Endometrium (tissue), 2 donors: ENCODE measurements around the gene SMO.
"Not testable (repeated sequence)": the region's sequence is repeated elsewhere in the genome, so short reads cannot be mapped to it uniquely, and the experiment has no call there.

Experiments
- FAIRE-seq: peaks from 2 replicates; lab custom pipeline; 2012; peaks lifted over from hg19 to GRCh38; lab: Jason Lieb, UNC
- donor health status: control.
- donor health status: control.

Gene SMO

DNA sequence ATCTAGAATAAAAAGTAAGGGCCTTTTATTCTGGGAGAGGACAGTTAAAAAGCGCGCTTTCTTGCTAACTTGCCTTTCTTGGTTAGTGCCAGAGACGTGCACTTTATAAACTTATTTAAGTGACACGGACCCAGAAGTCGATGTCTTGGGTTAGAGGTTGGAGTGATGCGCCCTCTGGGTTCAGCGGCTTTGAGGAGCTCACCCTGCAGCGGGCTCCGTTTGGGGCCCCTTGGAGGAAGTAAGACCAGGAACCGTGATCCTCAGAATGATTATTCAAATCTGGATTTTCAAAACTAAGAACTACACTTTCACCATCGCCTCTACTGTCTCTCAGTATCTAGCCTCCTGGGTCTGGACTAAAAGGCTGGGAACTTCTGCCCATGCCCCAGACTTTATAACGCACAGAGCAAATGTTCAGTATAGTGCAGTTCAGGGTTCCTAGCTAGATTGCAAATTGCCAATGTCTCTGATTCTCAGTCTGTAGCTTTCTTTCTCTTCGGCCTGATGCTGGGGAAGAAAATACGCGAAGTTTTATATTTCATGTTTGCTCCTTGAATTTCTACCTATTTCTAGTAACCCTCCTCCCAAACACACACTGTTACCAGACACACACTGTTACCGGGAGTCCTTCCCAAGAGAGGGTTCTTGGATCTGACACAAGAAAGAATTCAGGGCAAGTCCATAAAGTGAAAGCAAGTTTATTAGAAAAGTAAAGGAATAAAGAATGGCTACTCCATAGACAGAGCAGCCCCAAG is 18.6 kb upstream of the SMO start:
- FAIRE-seq: no peak

DNA sequence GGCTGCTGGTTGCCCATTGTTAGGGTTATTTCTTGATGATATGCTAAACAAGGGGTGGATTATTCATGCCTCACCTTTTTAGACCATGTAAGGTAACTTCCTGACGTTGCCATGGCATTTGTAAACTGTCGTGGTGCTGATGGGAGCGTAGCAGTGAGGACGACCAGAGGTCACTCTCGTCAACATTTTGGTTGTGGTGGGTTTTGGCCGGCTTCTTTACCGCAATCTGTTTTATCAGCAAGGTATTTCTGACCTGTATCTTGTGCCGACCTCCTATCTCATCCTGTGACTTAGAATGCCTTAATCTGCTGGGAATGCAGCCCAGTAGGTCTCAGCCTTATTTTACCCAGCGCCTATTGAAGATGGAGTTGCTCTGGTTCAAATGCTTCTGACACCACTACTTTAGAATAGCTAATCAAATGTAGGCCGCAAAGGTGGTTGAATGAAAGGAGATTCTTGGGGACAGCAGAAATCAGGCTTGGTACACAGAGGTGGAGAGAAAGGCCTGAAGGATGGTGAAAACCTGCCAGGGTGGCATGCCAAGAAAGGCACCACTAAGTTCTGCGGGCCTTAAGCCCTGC is 17.9 kb upstream of the SMO start:
- FAIRE-seq: no peak

DNA sequence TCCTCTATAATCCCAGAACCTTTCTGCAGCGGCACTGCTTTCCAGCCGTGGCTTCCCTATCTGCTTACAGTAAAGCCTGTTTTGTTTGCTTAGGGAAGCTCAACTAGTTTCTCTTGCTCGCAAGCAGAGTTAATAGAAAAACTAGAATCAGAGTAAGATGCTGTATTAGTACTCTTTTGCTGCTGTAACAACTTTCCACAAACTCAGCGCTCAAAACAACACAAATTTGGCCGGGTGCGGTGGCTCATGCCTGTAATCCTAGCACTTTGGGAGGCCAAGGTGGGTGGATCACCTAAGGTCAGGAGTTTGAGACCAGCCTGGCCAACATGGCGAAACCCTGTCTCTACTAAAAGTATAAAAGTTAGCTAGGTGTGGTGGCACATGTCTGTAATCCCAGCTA is 14.6 kb upstream of the SMO start:
- FAIRE-seq: not testable (repeated sequence)

DNA sequence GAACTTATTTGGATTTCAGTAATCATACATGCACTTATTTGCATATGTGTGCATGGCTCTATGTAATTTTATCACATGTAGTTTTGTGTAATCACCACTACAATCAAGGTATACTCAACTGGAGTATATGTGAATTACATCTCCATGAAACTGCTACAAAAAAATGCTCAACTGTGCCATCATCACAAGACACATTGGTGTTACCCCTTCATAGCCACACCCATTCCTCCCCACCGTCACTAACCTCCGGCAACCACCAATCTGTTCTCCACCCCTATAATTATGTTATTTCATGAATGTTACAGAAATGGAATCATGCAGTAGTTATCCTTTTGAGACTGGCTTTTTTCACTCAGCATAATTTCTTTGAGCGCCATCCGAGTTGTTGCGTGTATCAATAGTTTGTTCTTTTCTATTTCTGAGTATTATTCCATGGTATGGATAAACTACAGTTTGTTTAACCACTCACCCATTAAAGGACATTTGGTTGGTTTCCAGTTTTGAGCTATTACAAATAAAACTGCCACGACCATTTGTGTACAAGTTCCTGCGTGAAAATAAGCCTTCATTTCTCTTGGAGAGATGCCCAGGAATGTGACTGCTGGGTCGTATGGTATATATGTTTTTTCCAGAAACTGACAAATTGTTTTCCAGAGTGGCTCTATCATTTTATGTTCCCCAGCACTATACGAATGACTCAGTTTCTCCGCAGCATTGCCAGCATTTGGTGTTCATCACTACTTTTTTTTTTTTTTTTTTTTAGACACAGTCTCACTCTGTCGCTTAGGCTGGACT is 11.3 kb upstream of the SMO start:
- FAIRE-seq: no peak

DNA sequence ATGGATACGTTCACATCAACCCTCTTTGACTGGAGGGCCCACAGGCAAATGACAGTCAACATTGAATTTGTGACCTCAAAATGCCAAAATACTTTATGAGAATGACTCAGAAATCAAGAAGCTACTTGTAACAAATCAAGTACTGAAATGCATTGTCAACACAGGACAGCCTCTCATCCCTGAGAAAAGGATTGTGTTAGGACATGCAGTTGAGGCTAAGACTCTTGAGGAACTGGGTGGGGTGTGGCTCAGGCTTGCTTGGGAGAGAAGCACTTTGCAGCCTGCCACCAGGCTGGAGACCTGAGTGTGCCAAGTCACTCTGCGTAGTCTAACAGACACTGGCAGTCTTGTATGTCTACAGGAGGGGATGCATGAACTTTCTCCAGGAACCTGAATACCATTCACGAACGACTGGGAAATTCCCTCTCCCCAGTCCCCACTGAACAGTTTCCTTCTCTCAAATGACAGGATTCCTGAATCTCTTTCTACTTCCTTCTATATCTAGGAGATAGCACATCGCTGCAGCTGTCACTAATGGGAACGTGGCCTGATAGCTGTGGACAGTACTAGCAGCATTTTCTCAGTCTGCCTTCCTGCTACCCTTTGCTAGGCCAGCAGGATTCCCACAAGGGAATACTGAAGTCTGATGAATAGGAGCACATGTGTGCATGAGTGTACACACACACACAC is 3.3 kb upstream of the SMO start:
- FAIRE-seq: no peak

DNA sequence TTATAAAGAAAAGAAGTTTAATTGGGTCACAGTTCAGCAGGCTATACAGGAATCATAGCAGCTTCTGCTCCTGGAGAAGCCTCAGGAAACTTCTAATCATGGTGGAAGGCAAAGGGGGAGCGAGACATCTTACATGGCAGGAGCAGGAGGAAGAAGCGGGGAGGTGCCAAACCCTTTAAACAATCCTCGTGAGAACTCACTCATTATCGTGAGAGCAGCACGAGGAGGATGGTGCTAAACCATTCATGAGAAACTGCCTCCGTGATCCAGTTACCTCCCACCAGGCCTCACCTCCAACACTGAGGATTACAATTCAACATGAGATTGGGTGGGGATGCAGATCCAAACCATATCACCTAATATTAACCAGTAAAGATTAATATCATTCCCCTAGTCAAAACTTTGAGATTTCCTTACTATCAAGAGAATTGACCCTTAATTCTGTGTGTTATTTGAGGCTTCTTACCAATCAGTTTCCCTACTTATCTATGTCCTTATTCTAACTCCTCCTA is 1.6 kb upstream of the SMO start:
- FAIRE-seq: no peak

DNA sequence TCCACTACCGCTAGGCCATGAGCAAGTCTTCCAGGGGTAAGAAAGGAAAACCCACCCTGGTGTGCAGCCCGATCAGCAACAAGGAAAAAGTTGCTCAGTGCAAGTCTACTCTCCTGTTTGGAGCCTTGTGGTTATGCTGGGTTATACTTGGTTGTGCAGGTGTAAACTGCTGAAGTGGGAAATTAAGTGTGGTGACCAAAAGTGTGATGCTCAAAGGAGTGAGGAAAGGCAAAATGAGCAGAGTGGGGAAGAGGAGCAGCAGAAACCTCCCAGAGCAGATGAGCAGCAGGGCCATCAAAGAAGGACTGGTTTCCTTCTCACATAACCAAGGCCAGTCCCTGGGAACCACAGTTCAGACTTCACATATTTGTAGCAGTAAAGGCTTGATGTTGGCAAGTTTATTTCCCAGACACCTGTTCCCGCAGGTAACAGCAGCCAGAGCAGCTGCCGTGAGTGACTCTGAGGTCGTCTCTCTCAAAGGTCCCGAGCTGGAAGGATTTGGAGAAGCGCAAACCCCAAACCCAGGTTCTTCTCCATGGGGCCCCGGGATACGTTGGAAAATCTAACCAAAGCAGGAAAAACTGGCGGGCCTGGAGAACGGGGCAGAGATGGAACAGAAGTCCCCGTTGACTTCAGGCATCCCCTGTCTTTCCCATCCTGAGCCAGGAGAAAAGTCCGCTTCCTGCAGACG is 607 bp upstream of the SMO start:
- FAIRE-seq: no peak

DNA sequence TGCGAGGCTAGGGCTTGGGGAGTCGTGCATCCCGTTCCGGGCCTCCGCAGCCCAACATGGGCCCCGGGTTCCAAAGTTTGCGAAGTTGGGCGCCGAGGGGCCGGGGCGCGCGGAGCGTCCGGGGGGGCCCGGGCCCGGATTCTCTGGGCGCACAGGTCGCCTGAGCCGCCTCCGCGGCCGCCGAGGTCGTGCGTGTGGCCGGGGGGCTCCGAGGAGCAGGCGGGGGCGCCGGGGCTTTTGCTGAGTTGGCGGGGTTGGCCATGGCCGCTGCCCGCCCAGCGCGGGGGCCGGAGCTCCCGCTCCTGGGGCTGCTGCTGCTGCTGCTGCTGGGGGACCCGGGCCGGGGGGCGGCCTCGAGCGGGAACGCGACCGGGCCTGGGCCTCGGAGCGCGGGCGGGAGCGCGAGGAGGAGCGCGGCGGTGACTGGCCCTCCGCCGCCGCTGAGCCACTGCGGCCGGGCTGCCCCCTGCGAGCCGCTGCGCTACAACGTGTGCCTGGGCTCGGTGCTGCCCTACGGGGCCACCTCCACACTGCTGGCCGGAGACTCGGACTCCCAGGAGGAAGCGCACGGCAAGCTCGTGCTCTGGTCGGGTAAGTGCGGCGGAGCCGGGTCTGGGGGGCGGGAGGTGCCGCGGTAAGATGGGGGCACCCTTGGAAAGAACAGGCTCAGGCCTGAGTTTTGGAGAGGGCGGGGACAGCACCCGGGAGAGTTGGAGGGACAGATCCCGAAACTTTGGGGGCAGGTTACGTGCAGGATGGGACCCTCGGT is 643 bp downstream of the SMO start:
- no peak for FAIRE-seq

DNA sequence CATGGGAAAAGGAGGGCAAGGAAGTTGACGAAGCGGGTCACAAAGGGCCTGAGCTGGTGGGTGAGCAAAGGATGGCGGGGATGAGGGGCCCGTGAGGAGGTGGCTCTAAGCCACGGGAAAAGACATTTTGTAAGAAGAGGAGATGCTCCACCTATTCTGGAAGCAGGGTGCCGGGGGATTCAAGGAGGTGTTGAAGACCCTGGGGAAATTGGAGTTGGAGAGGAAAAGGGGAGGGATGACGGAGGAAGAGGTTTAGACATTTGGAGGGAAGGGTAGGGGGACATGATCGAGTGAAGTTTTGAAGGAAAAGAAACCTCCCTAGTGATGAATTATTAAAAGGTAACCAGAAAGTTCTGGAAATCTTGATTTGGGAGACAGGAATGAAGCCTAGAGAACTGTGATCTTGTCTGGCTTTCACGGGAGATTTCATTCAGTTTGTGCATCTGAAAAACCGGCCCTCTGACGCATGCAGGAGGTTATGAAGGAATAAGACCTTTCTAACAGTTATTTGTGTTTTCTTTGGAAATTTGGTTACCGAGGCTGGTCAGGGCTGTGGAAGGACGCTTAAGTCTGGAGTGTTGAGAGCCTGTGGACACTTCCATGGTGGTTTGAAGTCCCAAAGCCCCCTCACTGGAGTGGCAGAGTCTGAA is 1.4 kb downstream of the SMO start:
- FAIRE-seq: no peak

DNA sequence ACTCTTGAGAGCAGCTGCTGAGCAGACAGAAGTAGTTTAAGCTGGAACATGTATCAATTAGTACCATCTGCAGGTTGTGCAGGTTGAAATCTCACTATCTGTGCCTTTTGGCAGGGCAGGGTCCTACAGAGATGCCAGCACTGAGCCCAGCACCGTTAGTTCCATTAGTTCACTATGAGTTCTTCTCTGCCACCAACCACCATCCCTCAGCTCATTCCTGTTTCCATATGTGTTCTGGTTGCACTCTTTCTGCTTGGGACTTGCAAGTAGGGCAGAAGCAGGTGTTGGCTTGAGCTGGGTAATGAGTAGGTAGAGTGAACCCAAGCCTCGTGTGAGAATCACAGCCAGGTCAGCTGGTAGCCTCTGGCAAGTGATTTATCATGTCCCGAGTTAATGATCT is 2.8 kb downstream of the SMO start:
- no peak for FAIRE-seq

DNA sequence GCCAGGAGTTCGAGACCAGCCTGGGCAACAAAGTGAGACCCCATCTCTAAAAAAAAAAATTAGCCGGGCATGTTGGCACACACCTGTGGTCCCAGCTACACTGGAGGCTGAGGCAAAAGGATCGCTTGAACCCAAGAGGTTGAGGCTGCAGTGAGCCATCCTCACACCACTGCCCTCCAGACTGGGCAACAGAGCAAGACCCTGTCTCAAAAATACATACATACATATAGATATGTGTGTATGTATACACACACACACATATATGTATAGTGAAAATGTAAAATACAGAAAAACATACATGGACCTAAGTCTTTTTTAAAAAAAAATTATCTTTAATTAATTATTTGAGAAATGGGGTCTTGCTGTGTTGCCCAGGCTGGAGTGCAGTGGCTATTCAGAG is 5.5 kb downstream of the SMO start:
- no peak for FAIRE-seq

DNA sequence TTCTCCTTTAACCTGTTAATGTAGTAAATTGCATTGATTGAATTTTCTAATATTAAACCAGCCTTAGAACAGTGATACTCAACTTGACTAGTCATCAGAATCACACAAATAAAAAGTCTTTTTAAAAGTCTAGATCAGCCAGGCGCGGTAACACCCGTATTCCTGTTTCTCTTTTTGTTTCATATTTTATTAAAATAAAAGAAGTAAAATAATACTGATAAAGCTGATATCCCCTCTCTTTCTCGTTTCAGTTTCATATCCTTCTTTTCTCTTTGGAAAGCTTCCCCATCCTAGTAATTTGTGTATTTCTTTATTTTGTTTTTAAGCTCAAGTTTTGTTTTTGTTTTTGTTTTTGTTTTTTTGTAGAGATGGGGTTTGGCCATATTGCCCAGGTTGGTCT is 9.3 kb downstream of the SMO start:
- FAIRE-seq: no peak

DNA sequence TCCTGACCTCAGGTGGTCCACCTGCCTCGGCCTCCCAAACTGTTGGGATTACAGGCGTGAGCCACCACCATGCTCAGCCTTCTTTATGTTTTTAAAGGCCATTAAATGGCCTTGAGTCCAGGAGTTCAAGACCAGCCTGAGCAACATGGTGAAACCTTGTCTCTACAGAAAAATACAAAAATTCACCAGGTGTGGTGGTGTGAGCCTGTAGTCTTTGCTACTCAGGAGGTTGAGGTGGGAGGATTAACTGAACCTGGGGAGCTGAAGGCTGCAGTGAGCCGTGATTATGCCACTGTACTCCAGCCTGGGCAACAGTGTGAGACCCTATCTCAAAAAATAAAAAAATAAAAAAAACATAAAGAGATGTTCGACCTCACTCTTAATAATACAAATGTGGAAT is 11.0 kb downstream of the SMO start:
- no peak for FAIRE-seq

DNA sequence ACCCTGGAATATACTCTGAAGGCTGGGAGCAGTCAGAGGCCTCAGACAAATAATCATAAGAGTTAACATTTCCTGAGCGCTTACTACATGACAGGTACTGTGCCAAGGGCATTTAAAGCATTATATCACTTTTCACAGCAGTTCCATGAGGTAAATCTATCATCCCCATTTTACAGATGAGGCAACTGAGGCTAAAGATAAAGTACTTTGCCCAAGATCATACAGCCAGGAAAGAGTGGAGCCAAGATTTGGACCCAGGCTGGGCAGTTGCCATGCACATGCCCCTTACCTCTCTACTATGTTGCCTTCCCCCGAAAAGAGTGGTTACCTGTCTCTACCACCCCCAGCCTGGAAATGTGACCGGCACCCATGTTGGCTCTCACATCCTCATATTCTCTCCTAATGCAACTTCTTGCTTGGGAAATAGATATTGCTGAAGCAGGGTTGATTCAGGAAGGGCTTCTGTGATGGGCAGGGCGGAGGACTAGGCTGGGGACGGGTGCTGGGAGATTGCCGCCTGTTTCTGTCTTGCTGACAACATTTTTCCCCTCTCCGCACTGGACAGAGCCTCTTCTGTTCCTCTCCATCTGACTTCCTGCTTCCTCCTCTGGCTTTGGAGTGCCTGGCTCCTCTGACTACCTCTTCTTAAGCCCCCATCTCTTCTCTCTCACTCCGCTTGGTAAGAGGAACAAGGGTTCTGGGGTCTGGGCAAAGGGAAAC is 13.8 kb downstream of the SMO start:
- no peak for FAIRE-seq

DNA sequence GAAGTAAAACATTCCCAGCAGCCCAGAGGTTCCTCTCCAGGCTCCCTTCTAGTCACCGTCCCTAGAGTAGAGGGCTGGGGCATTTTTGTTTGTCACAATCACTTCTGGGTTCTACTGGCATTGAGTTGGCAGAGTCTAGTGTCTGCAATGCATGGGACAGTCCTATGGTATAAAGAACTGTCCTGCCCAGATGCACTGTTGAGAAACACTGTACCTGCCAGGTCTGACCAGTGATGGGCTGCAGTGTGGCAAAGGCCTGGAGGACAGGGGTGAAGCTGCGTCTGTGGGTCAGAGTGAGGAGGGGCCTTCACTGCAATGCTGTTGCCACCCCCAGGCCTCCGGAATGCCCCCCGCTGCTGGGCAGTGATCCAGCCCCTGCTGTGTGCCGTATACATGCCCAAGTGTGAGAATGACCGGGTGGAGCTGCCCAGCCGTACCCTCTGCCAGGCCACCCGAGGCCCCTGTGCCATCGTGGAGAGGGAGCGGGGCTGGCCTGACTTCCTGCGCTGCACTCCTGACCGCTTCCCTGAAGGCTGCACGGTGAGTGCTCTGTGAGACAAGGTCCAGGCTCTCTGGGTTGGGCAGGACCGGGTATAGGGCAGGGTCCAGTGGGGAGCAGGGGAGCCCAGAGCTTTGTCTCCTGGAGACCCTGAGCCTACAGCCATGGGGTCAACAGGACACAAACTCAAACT is 14.8 kb downstream of the SMO start:
- no peak for FAIRE-seq

DNA sequence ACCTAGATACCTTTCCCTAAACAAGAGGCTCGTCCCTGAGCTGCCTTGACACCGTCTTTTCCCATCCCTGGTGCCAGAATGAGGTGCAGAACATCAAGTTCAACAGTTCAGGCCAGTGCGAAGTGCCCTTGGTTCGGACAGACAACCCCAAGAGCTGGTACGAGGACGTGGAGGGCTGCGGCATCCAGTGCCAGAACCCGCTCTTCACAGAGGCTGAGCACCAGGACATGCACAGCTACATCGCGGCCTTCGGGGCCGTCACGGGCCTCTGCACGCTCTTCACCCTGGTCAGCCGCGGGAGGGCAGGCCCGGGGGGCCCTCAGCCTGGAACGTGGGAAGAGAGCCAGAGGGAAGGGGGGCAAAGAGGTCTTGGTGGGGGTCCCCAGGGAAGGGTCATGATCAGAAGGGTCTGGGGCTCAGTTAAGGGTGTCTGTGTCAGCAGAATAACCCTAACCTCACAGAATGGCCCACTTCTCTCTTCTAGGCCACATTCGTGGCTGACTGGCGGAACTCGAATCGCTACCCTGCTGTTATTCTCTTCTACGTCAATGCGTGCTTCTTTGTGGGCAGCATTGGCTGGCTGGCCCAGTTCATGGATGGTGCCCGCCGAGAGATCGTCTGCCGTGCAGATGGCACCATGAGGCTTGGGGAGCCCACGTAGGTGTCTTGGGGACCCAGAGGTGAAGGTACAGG is 16.8 kb downstream of the SMO start:
- no peak for FAIRE-seq

DNA sequence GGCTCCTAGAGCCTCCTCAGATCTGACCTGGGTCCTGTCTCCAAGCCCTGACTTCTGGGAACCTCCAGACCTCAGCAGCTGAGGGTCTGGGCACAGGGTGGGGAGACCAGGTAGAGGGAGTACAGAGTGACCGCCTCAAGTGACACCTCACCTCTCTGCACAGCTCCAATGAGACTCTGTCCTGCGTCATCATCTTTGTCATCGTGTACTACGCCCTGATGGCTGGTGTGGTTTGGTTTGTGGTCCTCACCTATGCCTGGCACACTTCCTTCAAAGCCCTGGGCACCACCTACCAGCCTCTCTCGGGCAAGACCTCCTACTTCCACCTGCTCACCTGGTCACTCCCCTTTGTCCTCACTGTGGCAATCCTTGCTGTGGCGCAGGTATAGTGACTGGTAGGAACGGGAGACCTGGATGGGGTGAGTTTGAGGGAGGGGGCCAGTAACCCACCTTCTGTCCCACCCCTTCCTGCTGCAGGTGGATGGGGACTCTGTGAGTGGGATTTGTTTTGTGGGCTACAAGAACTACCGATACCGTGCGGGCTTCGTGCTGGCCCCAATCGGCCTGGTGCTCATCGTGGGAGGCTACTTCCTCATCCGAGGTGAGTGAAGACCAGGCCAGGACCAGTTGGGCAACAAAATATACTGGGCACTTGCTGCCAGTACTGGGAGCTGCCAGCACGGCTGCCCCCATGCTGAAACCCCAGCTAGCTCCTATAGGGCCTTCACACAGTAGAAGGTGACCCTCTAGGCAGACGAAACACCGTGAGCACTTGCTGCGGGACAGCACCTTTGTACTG is 17.8 kb downstream of the SMO start:
- FAIRE-seq: no peak

DNA sequence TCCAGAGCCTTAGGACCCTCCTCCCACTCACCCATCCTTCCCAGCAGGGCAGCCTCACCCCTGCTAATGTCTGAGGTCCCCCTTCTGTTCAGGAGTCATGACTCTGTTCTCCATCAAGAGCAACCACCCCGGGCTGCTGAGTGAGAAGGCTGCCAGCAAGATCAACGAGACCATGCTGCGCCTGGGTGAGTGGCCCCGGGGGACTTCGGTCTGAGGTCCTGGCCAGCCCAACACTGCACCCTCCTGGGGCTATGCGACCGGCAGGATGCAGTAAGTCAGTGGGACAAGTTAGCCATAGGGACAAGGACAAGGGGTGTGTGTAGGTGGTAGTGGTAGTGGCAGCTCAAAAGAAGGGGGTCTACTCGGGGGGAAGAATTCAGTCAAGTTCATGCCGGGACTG is 20.2 kb downstream of the SMO start:
- no peak for FAIRE-seq
